SKM-1 (cell line): ENCODE data around the gene SLC4A7.
"Not testable (repeated sequence)": the region's sequence is repeated elsewhere in the genome, so short reads cannot be mapped to it uniquely, and the experiment has no call there.

Experiments used
- DNase-seq: peaks from one replicate; lab custom pipeline; 2025; ENCODE audit not compliant: unreplicated experiment; lab: John Stamatoyannopoulos, UW

Gene SLC4A7

DNA sequence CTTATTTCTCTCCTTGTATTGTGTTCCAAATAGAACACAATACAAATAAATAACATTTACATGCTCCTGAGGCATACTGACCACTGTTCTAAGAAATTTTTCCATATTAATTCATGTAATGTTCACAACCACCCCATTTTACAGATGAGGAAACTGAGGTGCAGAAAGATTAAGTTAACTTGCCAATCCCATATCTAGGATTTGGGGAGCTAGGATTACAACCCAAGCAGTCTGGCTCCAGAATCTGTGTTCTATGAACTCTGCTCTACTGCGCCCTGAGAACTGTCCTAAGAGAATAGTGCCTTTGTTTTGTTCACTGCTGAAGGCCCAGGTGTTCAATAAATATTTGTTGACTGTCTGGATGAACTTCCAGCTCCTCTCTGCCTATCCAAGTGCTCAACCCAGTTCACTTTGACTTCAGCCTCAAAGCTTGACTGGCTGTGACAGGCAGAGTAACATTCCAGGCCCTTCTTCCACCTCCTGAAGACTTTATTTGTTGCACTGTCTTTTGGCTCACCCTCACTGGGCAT, 118.1 kb downstream of the SLC4A7 start:
- DNase-seq, result no peak

DNA sequence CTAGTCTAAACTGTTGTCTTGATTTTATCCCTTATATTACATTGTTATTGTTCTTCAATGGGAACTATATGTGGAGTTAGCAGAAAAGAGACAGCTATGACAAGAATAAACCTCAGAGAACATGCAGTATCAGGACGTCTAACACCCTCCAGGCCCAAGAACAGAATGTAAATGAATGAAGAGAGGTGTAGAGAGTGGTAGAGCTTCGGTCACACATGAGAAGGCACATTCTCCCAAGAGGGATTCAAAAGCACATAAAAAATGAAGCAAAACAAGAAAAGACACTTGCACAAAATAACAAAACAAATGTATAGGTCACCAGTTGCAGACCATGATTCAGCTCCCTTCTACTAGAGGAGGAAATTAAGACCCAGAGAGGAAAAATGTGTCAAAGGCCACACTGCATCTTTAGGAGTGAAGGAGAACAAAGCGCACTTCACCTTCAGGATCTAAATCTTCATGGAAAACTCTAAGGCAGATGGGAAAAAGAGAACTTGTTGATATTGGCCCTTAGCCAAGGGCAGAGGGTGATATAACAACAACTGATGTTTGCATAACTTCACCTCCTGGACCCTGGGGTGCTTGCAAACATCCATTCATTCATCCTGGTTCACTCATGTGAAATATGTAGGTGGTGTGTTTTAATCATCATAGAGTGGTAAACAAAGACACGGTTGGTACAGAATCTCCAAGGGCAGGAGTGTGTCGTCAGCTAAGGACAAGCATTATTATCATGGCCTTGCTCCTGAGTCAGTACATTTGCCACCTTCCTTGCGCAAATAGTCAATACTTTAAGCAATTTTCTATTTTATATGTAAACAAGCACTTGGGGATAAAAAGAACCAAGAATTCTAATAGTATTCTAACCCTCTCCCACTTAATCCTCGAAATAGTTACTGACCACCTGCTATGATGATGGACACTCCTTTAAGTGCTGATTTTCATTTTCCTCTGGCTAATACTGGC, 123.8 kb downstream of the SLC4A7 start:
- no peak for DNase-seq

DNA sequence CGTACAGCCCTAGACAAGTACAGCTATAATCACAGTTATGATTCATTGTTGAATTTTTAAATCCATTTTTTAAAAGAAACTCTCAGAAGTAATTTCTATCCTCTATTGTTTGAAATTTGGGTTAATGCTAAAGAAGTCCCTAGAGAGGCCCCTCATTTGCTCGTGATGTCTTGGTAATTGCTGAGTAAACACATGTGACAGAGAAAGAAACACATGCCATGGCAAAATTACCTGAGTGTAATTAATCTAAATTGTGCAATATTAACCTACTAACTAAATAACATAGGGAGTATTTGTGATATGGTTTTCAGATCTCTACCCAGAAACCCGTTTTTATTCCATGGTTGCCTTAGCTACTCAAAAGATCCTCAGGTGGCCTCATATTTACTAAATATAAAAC, 125.8 kb downstream of the SLC4A7 start:
- DNase-seq, result no peak

DNA sequence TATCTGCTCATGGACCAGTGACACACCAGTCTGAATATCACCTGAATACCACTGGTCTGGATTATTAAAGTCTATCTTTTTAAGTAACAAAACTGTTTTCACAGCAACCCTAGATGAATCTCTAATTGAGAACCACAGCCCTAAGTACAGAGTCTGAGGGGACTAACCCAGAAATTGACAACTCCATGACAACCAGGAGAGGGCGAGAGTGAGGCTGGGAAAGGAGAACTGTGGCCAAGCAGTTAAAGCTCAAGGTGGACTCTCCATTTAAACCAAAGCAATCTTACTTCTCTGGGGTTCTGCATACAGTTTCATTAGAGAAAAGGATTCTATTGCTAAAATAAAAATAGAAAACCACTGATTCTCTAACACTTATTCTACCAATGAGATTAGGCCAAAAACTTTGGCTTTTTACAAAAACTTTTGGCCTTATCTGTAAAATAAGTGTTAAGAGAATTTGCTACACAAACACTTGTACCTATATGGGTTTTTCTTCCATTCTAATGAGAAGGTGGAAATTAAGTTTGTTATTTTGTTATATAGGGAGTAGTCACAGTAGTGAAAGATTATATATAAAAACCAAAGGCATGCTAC, 126.4 kb downstream of the SLC4A7 start:
- DNase-seq, result peak; percentile 19

DNA sequence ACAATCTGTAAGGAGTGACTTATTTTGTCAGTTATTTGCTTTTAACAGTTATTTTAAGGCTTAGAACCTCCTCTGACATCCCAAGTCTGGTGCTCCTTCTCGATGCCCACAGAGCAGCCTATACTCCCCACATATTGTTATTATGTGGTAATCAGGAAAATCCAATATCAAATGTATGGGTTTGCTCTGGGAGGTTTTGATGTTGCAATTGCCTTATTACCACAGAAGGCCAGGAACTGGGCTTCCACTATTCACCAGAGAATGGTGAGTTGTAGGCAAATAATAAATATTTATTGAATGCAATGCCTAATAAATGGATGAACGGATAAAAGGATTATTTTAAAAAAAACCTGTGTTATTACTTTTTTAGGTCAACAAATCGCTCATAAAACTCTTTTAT, 127.2 kb downstream of the SLC4A7 start:
- DNase-seq, result no peak

DNA sequence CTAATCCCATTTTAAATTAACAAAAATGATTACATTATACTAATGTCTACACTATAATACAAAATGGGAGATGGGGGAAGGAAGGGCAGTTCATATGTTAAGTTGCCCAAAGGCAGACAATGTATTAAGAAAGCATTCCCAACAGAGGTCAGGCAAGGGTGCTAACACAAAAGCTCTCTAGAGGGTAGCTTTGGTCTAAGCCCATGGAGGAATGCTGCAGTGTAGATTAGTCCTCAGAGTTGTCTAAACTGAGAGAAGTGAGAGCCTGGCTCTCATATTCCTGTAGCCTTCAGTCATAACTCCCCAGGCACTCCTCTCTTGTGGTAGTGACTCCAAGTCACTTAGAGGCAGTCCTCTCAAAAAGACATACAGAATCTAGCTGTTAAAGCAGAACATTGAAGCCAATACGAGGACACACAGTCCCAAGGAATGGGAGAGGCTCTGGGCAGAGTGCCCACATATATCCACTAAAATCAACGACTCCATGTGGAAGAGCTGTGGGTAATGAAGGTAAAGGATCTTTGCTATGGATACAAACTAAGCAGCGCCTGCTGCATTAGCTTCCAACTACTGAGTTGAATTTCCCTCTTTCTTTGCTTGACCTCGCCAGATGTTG, 129.5 kb downstream of the SLC4A7 start:
- DNase-seq, result no peak

DNA sequence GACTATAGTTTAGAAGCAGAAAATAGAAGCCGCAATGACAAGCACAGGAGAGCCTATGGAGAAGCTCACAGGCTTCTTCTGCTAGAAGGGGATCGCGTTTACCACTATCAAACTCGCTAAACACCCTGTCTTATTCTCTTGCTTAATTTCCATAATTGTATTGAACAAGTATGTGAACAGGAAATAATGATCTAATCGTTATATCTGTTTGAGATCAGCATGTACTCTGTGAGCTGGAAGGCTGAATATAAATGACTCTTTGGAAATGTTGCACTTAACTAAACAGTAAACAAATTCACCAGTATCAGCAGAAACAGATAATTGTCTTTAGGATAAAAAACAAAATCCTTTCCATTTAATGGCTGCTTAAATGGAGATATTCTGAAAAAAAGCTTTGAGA, 130.0 kb downstream of the SLC4A7 start:
- DNase-seq, result no peak

DNA sequence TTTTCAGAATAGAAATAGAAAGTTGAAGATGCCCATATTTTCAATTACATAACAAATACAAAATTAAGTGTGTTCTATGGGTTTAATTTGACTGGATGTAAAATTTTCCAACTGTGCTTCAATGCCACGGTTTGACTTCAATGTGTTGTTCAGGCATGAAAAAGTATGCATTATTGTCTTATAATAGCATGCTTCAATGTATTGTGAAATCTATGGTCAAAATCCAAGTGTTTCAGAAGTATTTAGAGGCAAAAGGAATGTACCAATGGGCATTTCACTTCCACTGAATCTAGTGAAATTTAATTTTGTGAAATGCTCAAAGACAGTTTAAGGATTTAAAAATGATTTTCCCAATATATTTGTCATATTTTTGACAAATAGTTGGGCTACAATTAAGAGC, 131.0 kb downstream of the SLC4A7 start:
- no peak for DNase-seq

DNA sequence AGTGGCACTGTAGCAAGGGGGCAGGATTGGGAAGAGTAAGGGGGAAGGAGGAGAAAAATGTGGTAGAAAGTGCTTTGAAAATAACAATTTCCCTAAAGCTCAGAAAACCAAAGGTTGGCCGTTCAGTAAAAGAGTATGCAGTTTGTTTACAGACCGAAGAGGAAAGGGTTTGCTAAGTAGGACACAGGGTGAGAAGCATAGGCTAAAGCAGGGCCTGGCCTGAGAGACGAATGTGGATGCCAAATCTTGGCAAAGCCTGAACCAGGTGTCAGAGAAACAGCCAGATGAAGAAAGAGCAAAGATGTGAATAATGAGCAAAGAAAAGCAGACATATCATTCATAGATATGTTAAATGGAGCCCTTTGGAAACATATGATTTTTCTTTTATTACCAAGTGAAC, 132.1 kb downstream of the SLC4A7 start:
- no peak for DNase-seq

DNA sequence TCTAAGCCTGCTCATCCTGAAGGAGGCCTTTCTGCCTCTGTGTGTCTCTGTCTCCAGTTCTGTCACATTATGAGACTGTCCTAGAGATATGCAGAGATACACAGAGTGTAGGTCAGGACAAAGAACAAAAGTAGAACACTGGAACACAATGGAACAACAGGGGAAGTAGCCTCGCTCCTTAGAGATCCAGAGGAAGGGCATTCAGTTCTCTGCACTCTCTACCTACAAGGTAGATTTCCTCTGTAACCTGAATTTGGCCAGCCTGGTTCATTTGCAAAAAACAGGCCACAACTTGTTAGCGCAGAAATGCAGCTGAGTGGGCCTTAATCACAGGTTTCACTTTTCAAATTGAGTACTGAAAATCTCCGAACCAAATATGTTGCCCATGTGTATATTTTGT, 134.4 kb downstream of the SLC4A7 start:
- no peak for DNase-seq

DNA sequence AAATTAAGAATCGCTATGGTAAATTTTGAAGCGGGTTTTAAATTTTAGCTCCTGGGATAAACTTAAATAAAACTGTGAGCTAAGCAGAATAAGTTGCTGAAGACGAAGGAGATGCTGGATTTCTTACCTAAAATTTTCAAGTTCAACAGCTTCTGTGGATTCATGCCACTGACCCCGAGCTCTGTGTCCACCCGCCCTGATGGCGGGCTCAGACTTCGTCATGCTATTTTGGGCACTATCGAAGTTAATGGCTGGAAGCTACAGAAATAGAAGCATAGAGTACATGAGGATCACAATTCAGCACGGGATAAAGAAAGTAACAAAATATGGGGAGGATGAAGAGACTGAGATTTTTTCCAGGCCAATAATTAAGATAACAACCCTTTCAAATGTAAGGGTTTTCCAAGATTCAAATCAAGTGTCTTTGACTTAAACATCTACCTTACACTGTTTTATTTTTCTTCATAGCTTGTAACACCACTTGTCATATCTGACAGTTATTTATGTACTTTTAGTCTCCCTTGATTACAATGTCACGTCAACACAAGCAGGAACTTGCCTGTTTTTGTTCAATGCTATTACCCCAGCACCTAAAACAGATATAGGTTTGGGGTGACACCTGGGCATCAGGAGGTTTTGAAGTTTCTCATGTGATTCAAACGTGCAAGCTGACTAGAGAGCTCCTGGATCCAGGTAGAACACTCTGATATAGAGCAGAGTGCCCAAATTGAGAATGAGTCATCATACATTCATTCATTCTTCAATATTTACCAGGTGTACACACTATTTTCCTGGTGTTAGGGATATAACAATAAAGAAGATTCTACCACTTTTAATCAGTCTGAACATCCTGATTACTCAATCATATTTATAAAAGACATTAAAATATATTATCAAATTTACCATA, 138.0 kb downstream of the SLC4A7 start:
- no peak for DNase-seq

DNA sequence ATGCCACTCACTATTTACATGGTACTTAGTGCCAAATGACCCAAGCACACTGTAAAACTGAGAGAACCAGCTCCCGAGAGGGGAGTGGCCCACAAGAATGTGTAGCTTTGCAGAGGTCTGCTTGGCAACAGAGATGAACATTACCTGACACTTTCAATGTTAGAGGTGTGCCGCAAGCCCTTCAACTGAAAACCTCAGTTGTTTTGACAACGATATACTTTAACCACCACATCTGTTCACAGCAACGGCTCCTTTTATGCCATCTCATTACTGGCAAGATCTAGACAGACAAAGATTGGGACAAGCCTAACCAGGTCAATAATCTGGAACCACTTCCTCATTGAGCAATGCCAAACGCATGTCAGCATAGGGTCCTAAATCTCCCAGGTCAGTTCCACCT, 138.7 kb downstream of the SLC4A7 start:
- no peak for DNase-seq

DNA sequence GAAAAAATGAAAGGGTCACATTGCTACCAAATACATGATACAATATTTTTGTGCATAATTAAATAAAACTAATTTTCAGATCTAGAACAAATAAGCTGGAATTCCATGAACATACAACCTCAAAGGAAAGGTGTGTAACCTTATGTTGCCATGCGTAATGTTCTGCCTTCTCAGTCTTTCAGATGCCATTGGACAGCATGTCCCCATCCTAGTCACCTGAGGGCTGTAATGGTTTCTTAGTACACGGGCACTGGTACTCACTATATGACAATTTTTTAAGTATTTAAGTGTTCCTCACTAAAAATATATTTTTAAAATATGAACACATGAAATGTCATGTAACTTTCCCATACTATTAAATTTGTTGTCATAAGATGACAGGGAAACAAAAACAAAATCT, 139.1 kb downstream of the SLC4A7 start:
- DNase-seq, result no peak

DNA sequence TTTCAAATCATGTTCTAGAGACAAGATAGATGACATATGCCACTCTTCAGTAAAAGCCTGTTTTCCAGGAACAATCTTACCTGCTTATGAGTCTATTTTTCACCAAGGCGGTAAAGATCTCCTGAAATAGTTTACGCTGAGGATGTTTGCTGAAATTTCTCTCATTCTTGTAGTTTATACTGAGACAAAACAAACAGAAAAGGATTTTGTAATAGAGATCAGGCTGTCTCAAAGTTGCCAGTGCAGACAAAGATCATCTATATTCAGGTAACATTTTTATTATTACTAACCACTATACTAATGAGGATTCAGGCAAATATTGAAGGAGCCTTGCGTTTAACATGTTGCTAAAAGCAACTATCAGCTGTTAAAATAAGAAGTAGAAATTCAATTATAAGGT, 140.0 kb downstream of the SLC4A7 start:
- no peak for DNase-seq

DNA sequence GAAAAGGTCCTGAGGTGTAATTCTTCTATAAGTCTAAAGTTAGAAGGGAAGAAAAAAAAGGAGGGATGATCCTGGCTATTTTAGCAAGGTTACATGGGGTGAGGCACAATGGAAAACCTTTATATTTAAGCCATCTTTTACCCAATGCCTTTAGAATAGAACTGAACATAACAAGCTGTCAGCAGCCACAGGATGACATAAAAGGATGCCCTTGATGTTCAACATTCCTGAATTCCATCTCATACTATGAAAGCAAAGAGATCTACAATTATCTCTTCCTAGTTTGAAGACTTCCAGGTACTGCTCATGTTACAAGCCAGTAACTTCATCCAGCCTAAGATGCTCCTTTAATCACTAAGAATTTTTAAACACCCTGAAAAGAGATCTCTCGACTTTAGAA, 141.9 kb downstream of the SLC4A7 start:
- no peak for DNase-seq

DNA sequence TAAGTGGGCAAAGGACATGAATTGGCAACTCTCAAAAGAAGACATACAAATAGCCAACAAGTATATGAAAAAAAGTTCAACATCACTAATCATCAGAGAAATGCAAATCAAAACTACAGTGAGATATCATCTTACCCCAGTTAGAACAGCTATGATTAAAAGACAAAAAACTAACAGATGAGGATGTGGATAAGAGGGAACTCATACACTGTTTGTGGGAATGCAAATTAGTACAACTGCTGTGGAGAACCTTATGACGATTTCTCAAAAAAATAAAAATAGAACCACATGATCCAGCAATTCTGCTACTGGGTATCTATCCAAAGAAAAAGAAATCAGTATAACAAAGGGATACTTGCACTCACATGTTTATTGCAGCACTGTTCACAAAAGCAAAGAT, 143.7 kb downstream of the SLC4A7 start:
- DNase-seq, result no peak

DNA sequence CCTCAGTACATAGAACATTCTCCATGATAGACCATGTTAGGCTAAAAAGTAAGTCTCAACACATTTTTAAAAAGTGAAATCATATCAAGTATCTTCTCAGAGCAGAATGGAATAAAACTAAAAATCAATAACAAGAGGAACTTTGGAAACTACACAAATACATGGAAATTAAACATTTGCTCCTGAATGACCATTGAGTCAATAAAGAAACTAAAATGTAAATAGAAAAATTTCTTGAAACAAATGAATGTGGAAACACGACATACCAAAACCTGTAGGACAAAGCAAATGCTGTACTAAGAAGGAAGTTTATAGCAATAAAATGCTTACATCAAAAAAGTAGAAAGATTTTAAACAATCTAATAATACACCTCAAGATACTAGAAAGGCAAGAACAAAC, 148.6 kb downstream of the SLC4A7 start:
- DNase-seq, result no peak

DNA sequence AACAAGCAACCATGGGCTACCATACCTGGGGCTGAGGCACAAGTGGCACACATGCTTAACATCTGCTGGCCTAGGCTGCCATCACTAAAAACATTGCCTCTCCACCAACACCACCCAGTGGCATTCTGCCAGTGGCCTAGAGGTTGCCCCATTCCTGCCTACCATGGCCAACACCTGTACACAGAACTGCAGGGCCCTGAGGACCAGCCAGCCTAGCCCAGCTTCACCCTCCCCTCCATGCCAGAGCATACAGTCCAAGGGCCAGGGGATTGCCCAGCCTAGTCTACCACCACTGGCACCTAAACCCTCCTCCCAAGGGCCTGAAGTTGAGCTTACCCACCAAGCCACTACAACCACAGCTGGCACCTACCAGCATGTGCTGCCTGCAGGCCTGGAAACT, 150.3 kb downstream of the SLC4A7 start:
- no peak for DNase-seq

DNA sequence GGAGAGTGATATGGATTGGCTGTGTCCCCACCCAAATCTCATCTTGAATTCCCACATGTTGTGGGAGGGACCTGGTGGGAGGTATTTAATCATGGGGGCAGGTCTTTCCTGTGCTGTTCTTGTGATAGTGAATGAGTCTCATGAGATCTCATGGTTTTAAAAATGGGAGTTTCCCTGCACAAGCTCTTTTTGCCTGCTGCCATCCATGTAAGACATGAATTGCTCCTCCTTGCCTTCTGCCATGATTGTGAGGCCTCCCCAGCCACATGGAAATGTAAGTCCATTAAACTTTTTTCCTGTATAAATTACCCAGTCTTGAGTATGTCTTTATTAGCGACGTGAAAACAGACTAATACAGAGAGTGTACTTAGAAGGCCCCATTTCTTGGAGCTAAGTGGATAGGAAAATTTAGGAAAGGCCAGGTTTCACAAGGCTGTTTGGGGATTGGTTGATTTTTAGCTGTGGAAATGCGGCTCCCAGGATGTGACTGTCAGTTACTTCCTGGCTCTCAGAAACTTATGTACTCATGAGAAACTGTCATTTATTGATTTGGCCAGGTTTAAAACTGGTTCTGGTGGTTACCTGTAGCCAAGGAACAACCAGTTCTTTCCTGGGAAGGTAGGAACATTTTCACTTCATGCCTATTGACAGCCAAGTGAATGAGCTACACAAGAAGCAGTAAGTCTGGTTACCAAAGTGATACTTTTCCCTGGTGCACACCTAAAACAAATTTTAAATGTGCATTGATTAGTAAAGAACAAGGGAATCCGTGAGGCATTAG, 155.0 kb downstream of the SLC4A7 start:
- DNase-seq, result not testable (repeated sequence)
